IPS DF 6.9 (cell line): ENCODE results near the gene SMIM44.

Experiments used
- DNase-seq: peaks from one replicate; pipeline ENCODE4 v3.0.0-alpha.2; 2013; ENCODE audit warnings: low read depth, low spot score
- H3K27ac ChIP-seq: one replicate; pipeline ENCODE4 v1.5.1; 2013; ENCODE audit warnings: low read length, control low read depth
- H3K27me3 ChIP-seq: 2 replicates; pipeline ENCODE4 v1.6.1; 2013; ENCODE audit warnings: mild to moderate bottlenecking, low read length; ENCODE audit not compliant: control insufficient read depth, insufficient read depth
- H3K36me3 ChIP-seq: 2 replicates; pipeline ENCODE4 v1.6.1; 2013; ENCODE audit warnings: low read length; ENCODE audit not compliant: control insufficient read depth, insufficient read depth
- H3K4me1 ChIP-seq: 2 replicates; pipeline ENCODE4 v1.6.1; 2013; ENCODE audit warnings: low read length; ENCODE audit not compliant: control insufficient read depth, insufficient read depth
- H3K4me3 ChIP-seq: 2 replicates; pipeline ENCODE4 v1.5.1; 2013; ENCODE audit warnings: mild to moderate bottlenecking, low read length
- H3K9me3 ChIP-seq: 2 replicates; pipeline ENCODE4 v1.6.1; 2013; ENCODE audit warnings: low read length, inconsistent platforms; ENCODE audit not compliant: control insufficient read depth, insufficient read depth
- WGBS: extraction: QIAGEN DNeasy Blood & Tissue Kit; methylation state at CpG from one replicate; pipeline ENCODE4 v1.1.7; 2013; ENCODE audit warnings: mixed read lengths, missing lambda C conversion rate; ENCODE audit not compliant: insufficient read length, insufficient coverage; 5-methylcytosine and 5-hydroxymethylcytosine counted together

SMIM44 gene

GRCh38 chr19:3524904-3525451 lies 41.7 kb upstream of the SMIM44 start:
- H3K9me3 ChIP-seq, result no peaks in the 10 kb centered on the region
- no peak for DNase-seq
- H3K4me1 ChIP-seq, result no peaks in the 10 kb centered on the region
- no peak overlapping the region for H3K4me3 ChIP-seq
- no peak overlapping the region for H3K27ac ChIP-seq
- no peaks in the 10 kb centered on the region for H3K27me3 ChIP-seq
- no CpG with 5 or more reads among the region's 20 CpGs for WGBS
- H3K36me3 ChIP-seq, result peaks cover 5% of the 10 kb centered on the region

GRCh38 chr19:3524078-3524842 lies 41.0 kb upstream of the SMIM44 start:
- peaks cover 5% of the 10 kb centered on the region for H3K36me3 ChIP-seq
- 0 out of 2 replicates have a peak, but pooled peaks cover 2% of the 10 kb centered on the region for H3K4me1 ChIP-seq
- no peaks in the 10 kb centered on the region for H3K9me3 ChIP-seq
- WGBS, result no CpG with 5 or more reads among the region's 33 CpGs
- H3K4me3 ChIP-seq, result no peak overlapping the region
- no peaks in the 10 kb centered on the region for H3K27me3 ChIP-seq
- DNase-seq, result no peak
- no peak overlapping the region for H3K27ac ChIP-seq

GRCh38 chr19:3523361-3524077 lies 40.3 kb upstream of the SMIM44 start:
- DNase-seq, result no peak
- WGBS, result no CpG with 5 or more reads among the region's 21 CpGs
- Histone ChIP-seq H3K9me3 (no peaks in the 10 kb centered on the region), H3K27ac (no peak overlapping the region), H3K36me3 (peaks cover 5% of the 10 kb centered on the region), H3K4me3 (no peak overlapping the region), H3K4me1 (peaks cover 2% of the 10 kb centered on the region; the same call in 1 of the 2 replicates), H3K27me3 (no peaks in the 10 kb centered on the region)

DNA sequence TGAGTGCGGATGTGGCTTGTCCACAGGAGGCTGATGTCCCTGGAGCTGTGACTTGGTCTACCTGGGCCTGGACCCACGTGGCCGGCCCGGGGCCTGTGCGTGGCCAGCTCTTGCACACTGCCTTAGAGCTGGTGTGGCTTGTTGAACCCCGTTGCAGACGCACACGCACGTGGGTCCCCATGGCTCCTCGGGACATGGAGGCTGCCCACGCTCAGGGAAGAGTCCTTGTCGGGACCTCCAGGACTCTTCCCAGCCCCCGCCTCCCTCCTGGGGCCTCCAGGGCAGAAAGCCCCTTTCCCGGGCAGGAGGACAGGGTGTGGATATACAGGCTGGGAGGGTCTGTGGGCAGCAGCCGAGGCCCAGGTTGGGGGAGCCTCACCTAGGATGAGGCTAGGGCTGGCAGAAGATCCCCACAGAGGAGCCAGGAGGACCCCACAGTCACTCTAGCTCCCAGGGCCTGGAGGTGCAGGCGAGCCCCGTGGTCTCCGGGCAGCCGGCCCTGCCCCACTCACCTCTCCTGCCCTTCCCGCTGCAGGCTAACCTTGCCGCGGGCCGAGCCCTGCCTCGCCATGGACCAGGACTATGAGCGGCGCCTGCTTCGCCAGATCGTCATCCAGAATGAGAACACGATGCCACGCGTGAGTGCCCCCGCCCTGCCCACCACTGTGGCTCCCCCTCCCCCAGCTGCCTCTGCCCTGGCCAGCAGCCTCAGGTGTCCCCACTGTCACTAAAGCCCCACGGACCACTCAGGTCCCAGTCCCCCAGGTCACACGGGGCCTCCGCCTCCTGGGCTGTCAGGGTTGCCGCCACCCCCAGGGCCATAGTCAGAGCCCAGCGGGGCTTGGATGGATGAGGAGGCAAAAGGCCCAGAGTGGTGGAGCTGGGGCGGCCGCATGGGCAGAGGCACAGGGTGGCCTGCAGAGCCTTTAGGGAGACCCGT lies 39.5 kb upstream of the SMIM44 start:
- H3K4me3 ChIP-seq, result no peak overlapping the region
- no peak overlapping the region for H3K27ac ChIP-seq
- WGBS, result no CpG with 5 or more reads among the region's 40 CpGs
- no peaks in the 10 kb centered on the region for H3K9me3 ChIP-seq
- peaks cover 5% of the 10 kb centered on the region for H3K36me3 ChIP-seq
- H3K4me1 ChIP-seq, result peaks cover 2% of the 10 kb centered on the region; the same call in 1 of the 2 replicates
- no peaks in the 10 kb centered on the region for H3K27me3 ChIP-seq
- no peak for DNase-seq

DNA sequence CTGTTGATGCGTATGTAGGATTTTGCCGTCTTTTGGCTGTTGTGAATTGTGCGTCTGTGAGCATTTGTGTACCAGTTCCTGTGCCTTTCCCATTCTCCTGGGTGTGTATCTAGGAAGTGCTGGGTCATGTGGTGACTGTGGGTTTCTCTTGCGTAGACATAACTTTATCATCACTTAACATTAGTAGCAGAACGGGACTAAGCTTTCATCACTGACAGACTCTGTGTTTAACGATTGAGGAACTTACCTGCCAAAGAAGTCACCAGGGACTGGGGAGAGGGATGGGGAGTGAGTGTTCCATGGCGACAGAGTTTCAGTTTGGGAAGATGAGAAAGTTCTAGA lies 37.8 kb upstream of the SMIM44 start:
- no peaks in the 10 kb centered on the region for H3K27me3 ChIP-seq
- peaks cover 4% of the 10 kb centered on the region; the same call in 1 of the 2 replicates for H3K4me1 ChIP-seq
- no peak overlapping the region for H3K4me3 ChIP-seq
- DNase-seq, result no peak
- H3K27ac ChIP-seq, result no peak overlapping the region
- no peaks in the 10 kb centered on the region for H3K9me3 ChIP-seq
- WGBS, result no CpG with 5 or more reads among the region's 7 CpGs
- H3K36me3 ChIP-seq, result peaks cover 2% of the 10 kb centered on the region

DNA sequence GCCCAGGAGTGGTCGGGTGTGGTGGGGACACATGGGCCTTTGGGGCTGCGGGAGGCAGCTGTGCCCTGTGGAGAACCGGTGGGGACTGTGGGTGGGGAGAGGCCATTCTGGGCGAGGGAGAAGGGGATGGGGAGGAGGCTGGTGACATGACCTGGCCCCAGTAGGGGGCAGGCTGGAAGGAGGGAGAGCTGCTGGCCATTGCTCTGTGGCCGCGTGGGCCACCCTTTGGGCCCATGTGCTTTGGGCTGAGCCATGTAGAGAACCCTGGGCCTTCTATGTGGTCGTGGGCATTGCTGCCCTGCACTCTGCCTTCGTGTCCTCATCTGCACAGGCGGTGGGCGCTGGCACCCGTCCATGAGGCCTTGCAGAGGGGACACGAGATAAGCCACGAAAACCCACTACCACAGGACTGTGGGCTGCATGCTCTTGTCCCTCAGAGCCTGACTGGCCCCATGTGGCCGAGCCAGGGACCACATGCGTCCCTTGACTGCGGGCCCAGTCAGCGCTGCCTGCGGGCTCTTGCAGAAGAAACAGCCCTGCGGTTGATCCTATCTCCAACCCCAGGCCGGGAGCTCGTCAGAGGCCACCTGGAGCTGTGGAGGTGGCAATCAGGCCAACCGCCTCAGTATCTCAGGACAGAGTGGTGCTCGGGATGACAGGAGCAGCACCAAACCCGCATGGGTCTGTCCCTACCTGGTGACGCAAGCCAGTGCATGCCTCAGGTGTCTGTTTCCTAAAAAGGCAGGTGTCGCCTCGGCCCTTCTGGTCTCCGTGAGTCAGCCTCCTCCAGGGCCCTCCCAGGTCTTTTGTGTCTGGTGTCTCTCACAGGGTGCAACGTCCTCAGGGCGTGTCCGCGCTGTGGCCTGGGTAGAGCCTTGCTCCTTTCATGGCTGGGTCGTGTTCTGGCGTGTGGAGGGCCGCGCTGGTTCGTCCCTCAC lies 37.2 kb upstream of the SMIM44 start:
- Histone ChIP-seq H3K27me3 (no peaks in the 10 kb centered on the region), H3K4me1 (peaks cover 4% of the 10 kb centered on the region; the same call in 1 of the 2 replicates), H3K27ac (no peak overlapping the region), H3K4me3 (no peak overlapping the region), H3K9me3 (no peaks in the 10 kb centered on the region), H3K36me3 (no peaks in the 10 kb centered on the region; the same call in 1 of the 2 replicates)
- DNase-seq, result no peak
- no CpG with 5 or more reads among the region's 37 CpGs for WGBS

DNA sequence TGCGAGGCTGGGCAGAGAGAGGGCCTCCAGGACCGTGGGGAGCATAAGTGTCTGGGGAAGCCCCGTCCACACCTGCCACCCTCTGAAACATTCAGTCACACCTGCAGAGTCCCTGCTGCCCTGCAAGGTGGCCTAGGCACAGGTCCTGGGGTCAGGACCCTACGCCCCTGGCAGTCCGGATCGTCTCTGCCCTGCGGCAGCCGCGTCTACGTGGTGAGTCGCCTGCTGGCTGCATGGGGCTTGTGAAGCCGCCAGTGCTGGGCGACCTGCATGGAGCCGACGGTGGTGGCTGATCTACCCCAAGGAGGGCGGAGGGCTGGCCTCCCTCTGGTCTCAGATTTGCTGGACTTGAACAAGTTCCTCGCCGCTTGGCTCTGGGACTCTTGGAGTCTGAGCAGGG lies 35.9 kb upstream of the SMIM44 start:
- Histone ChIP-seq H3K9me3 (no peaks in the 10 kb centered on the region), H3K36me3 (no peaks in the 10 kb centered on the region; the same call in 1 of the 2 replicates), H3K27ac (no peak overlapping the region), H3K4me3 (no peak overlapping the region), H3K27me3 (no peaks in the 10 kb centered on the region), H3K4me1 (peaks cover 4% of the 10 kb centered on the region)
- DNase-seq, result no peak
- no CpG with 5 or more reads among the region's 18 CpGs for WGBS

GRCh38 chr19:3518659-3519058 lies 35.4 kb upstream of the SMIM44 start:
- no peak overlapping the region for H3K27ac ChIP-seq
- H3K9me3 ChIP-seq, result no peaks in the 10 kb centered on the region
- no peak for DNase-seq
- H3K36me3 ChIP-seq, result no peaks in the 10 kb centered on the region; the same call in 1 of the 2 replicates
- WGBS, result no CpG with 5 or more reads among the region's 2 CpGs
- H3K4me3 ChIP-seq, result no peak overlapping the region
- peaks cover 4% of the 10 kb centered on the region for H3K4me1 ChIP-seq
- no peaks in the 10 kb centered on the region for H3K27me3 ChIP-seq

DNA sequence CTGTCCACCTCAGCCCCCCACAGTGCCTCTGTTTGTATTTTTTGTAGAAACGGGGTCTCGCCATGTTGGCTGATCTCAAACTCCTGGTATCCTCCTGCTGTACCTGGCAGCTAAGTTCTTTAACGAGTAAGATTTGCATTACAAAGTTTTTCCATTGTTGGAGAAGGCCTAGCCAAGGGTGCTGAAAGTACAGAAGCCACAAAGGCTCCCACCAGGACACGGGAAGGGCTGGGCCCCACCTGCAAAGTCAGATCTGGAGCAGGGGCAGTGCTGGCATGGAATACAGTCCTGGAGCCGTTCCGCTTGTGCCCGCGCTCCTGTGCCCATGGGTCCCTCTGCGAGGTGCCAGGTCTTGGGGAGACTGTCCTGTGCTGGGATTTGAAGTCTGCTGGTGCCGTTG lies 35.0 kb upstream of the SMIM44 start:
- no peak for DNase-seq
- no CpG with 5 or more reads among the region's 10 CpGs for WGBS
- H3K4me1 ChIP-seq, result peaks cover 4% of the 10 kb centered on the region
- no peaks in the 10 kb centered on the region for H3K27me3 ChIP-seq
- H3K27ac ChIP-seq, result no peak overlapping the region
- no peaks in the 10 kb centered on the region for H3K9me3 ChIP-seq
- no peak overlapping the region for H3K4me3 ChIP-seq
- H3K36me3 ChIP-seq, result no peaks in the 10 kb centered on the region; the same call in 1 of the 2 replicates
